ENCODE measurements around the gene CMTM1. TPM values are rescaled to one million over a fixed set of nuclear protein-coding genes. Genes with fewer than 3 reads are reported as not detected.
"Not testable (repeated sequence)": the region's sequence is repeated elsewhere in the genome, so short reads cannot be mapped to it uniquely, and the experiment has no call there.

CMTM1 gene
- polyA plus RNA-seq, 3 donors, result 5.5 to 7.9 (median 7.3) TPM

- DNase-seq (ENCODE audit: extremely low read depth in 1 of 11, low read depth in 9 of 11, low spot score in 4 of 11), result no peak
Measured at GRCh38 chr16:66554021-66554420, 12.2 kb upstream of the CMTM1 start.

- no peak for DNase-seq (ENCODE audit: extremely low read depth in 1 of 11, low read depth in 9 of 11, low spot score in 4 of 11)
Measured at GRCh38 chr16:66554495-66554894, 11.7 kb upstream of the CMTM1 start.

- DNase-seq (ENCODE audit: extremely low read depth in 1 of 11, low read depth in 9 of 11, low spot score in 4 of 11), result no peak
Measured at GRCh38 chr16:66560107-66560506, 6.1 kb upstream of the CMTM1 start.

GRCh38 chr16:66561381-66562080 is 4.7 kb upstream of the CMTM1 start:
- no peak for DNase-seq (ENCODE audit: extremely low read depth in 1 of 11, low read depth in 9 of 11, low spot score in 4 of 11)

GRCh38 chr16:66562409-66562808 is 3.8 kb upstream of the CMTM1 start:
- no peak for DNase-seq (ENCODE audit: extremely low read depth in 1 of 11, low read depth in 9 of 11, low spot score in 4 of 11)

- DNase-seq (ENCODE audit: extremely low read depth in 1 of 11, low read depth in 9 of 11, low spot score in 4 of 11), result no peak
Measured at GRCh38 chr16:66562986-66563385, 3.3 kb upstream of the CMTM1 start.

GRCh38 chr16:66563574-66564334 is 2.5 kb upstream of the CMTM1 start:
- DNase-seq (ENCODE audit: extremely low read depth in 1 of 11, low read depth in 9 of 11, low spot score in 4 of 11), result no peak

- not testable (repeated sequence) for DNase-seq (ENCODE audit: extremely low read depth in 1 of 11, low read depth in 9 of 11, low spot score in 4 of 11)
Measured at GRCh38 chr16:66567270-66567669, 1.0 kb downstream of the CMTM1 start.

GRCh38 chr16:66568355-66568754 is 2.1 kb downstream of the CMTM1 start:
- DNase-seq (ENCODE audit: extremely low read depth in 1 of 11, low read depth in 9 of 11, low spot score in 4 of 11), result no peak

GRCh38 chr16:66569131-66569530 is 2.9 kb downstream of the CMTM1 start:
- DNase-seq (ENCODE audit: extremely low read depth in 1 of 11, low read depth in 9 of 11, low spot score in 4 of 11), result no peak

- no peak for DNase-seq (ENCODE audit: extremely low read depth in 1 of 11, low read depth in 9 of 11, low spot score in 4 of 11)
Measured at GRCh38 chr16:66569827-66570405, 3.7 kb downstream of the CMTM1 start.

GRCh38 chr16:66572356-66572755 is 6.1 kb downstream of the CMTM1 start:
- no peak for DNase-seq (ENCODE audit: extremely low read depth in 1 of 11, low read depth in 9 of 11, low spot score in 4 of 11)

- DNase-seq (ENCODE audit: extremely low read depth in 1 of 11, low read depth in 9 of 11, low spot score in 4 of 11), result no peak
Measured at GRCh38 chr16:66574081-66574480, 7.8 kb downstream of the CMTM1 start.

- DNase-seq (ENCODE audit: extremely low read depth in 1 of 11, low read depth in 9 of 11, low spot score in 4 of 11), result no peak
Measured at GRCh38 chr16:66574531-66574930, 8.3 kb downstream of the CMTM1 start.

GRCh38 chr16:66575060-66575459 is 8.8 kb downstream of the CMTM1 start:
- no peak for DNase-seq (ENCODE audit: extremely low read depth in 1 of 11, low read depth in 9 of 11, low spot score in 4 of 11)

- no peak for DNase-seq (ENCODE audit: extremely low read depth in 1 of 11, low read depth in 9 of 11, low spot score in 4 of 11)
Measured at GRCh38 chr16:66576296-66576695, 10.1 kb downstream of the CMTM1 start.

- DNase-seq (ENCODE audit: extremely low read depth in 1 of 11, low read depth in 9 of 11, low spot score in 4 of 11), result peak in 3 of 11 donors; percentile 12 to 23 (median 18)
Measured at GRCh38 chr16:66578651-66579531, 12.7 kb downstream of the CMTM1 start, which contains the start of gene CMTM2. Gene CMTM2 (plus strand): TSS chr16:66579463. CDS start chr16:66579608, 145 bp downstream.

GRCh38 chr16:66580605-66581209 is 14.5 kb downstream of the CMTM1 start:
- peak in 3 of 11 donors; percentile 15 to 22 (median 17) for DNase-seq (ENCODE audit: extremely low read depth in 1 of 11, low read depth in 9 of 11, low spot score in 4 of 11)

Measured in renal cortex interstitium (tissue), 11 donors.